HCT116 (cell line): Measurements from ENCODE around the gene CPHXL2.

Experiments used
- CEBPB ChIP-seq: IDR thresholded peaks from 2 replicates; pipeline ENCODE4 v1.6.1; 2012; ENCODE audit warnings: low read depth
- EZH2phosphoT487 ChIP-seq: fragments of 200-600 bp; IDR thresholded peaks from 2 replicates; pipeline ENCODE4 v1.6.1; 2018; ENCODE audit warnings: antibody characterized with exemption, borderline replicate concordance
- POLR2A ChIP-seq: IDR thresholded peaks from 2 replicates; pipeline ENCODE4 v1.7.0; 2011; ENCODE audit warnings: borderline replicate concordance; ENCODE audit not compliant: insufficient read depth, insufficient read length; ENCODE audit errors: extremely low read depth
- SIN3A ChIP-seq: IDR thresholded peaks from 2 replicates; pipeline ENCODE4 v1.6.1; 2012; ENCODE audit warnings: low read depth
- SP1 ChIP-seq: IDR thresholded peaks from 2 replicates; pipeline ENCODE4 v1.6.1; 2012; ENCODE audit warnings: low read depth
- YY1 ChIP-seq: IDR thresholded peaks from 2 replicates; pipeline ENCODE4 v1.6.1; 2011; ENCODE audit warnings: low read length, low read depth, moderate library complexity, mild to moderate bottlenecking; ENCODE audit not compliant: insufficient replicate concordance; ENCODE audit errors: extremely low read depth
- ZNF274 ChIP-seq: fragments of 200-500 bp; sonication (Bioruptor generic); IDR thresholded peaks from 2 replicates; pipeline ENCODE4 v1.6.1; 2014; ENCODE audit warnings: mild to moderate bottlenecking, low read depth, low read length, inconsistent platforms
- TF ChIP-seq, protein P1 (sequence below), 3 experiments: fragments of 200-600 bp in 1 of 3; sonication (generic) in 1 of 3; IDR thresholded peaks in 2 of 3; conservative IDR thresholded peaks in 1 of 3; 2 replicates each; pipeline ENCODE4 v1.5.1; 2012 to 2017; ENCODE audit warnings: low read depth in 2 of 3, low read length in 2 of 3, antibody characterized with exemption in 1 of 3, borderline replicate concordance in 1 of 3, control low read depth in 1 of 3, mild to moderate bottlenecking in 1 of 3, mixed read lengths in 1 of 3, mixed run types in 1 of 3, moderate library complexity in 1 of 3; ENCODE audit not compliant: insufficient read depth in 1 of 3
- TF ChIP-seq, protein P2 (sequence below): IDR thresholded peaks from 2 replicates; pipeline ENCODE4 v1.6.1; 2012; ENCODE audit warnings: low read depth
- TF ChIP-seq, protein P3 (sequence below): IDR thresholded peaks from 2 replicates; pipeline ENCODE4 v1.6.1; 2012
- TF ChIP-seq, protein P4 (sequence below): IDR thresholded peaks from 2 replicates; pipeline ENCODE4 v1.6.1; 2012

DNA sequence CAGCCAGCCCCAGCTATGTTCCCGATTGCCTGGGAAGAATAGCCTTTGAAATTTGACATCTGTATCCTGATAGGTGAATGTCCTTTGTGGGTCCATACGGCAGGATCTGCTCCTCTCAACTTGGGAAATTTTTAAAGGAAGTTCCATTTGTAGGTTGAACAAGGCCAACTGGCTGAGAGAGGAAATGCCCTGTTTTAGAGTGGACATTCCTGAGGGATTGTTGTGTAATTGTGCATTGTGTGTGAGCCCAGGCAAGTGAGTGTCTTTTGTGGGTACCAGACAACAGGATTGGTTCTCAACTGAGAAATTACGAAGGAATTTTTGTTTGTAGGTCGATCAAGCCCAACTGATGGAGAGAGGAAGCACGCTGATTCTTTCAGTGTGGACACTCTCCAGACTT lies 2.6 kb upstream of the CPHXL2 start:
- TF ChIP-seq, protein P1, sequence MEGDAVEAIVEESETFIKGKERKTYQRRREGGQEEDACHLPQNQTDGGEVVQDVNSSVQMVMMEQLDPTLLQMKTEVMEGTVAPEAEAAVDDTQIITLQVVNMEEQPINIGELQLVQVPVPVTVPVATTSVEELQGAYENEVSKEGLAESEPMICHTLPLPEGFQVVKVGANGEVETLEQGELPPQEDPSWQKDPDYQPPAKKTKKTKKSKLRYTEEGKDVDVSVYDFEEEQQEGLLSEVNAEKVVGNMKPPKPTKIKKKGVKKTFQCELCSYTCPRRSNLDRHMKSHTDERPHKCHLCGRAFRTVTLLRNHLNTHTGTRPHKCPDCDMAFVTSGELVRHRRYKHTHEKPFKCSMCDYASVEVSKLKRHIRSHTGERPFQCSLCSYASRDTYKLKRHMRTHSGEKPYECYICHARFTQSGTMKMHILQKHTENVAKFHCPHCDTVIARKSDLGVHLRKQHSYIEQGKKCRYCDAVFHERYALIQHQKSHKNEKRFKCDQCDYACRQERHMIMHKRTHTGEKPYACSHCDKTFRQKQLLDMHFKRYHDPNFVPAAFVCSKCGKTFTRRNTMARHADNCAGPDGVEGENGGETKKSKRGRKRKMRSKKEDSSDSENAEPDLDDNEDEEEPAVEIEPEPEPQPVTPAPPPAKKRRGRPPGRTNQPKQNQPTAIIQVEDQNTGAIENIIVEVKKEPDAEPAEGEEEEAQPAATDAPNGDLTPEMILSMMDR (IDR thresholded peaks at IDR 0.05 in 2 of 3, conservative IDR thresholded peaks at IDR 0.05 in 1 of 3; ENCODE audit: borderline replicate concordance in 1 of 3, insufficient read depth in 1 of 3, low read depth in 2 of 3, low read length in 2 of 3) = no peak
- no peak for TF ChIP-seq POLR2A
- TF ChIP-seq YY1 = no peak
- no peak for TF ChIP-seq CEBPB
- no peak for TF ChIP-seq SP1
- TF ChIP-seq SIN3A = no peak
- TF ChIP-seq ZNF274 = no peak
- TF ChIP-seq, protein P2, sequence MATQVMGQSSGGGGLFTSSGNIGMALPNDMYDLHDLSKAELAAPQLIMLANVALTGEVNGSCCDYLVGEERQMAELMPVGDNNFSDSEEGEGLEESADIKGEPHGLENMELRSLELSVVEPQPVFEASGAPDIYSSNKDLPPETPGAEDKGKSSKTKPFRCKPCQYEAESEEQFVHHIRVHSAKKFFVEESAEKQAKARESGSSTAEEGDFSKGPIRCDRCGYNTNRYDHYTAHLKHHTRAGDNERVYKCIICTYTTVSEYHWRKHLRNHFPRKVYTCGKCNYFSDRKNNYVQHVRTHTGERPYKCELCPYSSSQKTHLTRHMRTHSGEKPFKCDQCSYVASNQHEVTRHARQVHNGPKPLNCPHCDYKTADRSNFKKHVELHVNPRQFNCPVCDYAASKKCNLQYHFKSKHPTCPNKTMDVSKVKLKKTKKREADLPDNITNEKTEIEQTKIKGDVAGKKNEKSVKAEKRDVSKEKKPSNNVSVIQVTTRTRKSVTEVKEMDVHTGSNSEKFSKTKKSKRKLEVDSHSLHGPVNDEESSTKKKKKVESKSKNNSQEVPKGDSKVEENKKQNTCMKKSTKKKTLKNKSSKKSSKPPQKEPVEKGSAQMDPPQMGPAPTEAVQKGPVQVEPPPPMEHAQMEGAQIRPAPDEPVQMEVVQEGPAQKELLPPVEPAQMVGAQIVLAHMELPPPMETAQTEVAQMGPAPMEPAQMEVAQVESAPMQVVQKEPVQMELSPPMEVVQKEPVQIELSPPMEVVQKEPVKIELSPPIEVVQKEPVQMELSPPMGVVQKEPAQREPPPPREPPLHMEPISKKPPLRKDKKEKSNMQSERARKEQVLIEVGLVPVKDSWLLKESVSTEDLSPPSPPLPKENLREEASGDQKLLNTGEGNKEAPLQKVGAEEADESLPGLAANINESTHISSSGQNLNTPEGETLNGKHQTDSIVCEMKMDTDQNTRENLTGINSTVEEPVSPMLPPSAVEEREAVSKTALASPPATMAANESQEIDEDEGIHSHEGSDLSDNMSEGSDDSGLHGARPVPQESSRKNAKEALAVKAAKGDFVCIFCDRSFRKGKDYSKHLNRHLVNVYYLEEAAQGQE = no peak
- TF ChIP-seq, protein P3, sequence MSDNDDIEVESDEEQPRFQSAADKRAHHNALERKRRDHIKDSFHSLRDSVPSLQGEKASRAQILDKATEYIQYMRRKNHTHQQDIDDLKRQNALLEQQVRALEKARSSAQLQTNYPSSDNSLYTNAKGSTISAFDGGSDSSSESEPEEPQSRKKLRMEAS = no peak
- TF ChIP-seq, protein P4, sequence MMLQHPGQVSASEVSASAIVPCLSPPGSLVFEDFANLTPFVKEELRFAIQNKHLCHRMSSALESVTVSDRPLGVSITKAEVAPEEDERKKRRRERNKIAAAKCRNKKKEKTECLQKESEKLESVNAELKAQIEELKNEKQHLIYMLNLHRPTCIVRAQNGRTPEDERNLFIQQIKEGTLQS = no peak
- no peak for TF ChIP-seq EZH2phosphoT487
